Hypothalamus (tissue), 51 donors: ENCODE data around the gene RNF19B.
A peak's percentile ranks its signal among the peaks of the same experiment; 100 is the strongest.

ENCODE experiments used
- DNase-seq, 51 donors: peaks; one replicate each; lab custom pipeline; 2025; lab: John Stamatoyannopoulos, UW

The RNF19B gene

GRCh38 chr1:32971576-32971975 lies 7.0 kb upstream of the RNF19B start:
- DNase-seq: no peak

DNA sequence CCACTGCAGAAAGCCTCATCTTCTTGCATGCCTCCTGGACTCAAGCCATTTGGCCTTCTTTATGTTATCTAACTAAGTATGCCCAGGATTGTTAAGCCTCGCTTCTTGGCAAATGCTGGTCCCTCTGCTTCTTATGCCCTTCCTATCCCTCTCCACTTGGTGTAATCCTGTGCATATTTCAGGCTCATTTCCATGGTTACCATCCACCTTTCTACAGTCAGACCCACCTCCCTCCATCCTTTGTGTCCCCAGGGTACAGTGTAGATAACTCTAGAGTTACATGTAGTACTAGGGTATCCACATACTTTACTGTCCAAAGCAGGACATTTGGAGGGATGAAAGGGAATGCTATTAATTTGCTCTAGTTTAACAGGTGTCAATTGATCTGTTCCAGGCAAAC lies 6.5 kb upstream of the RNF19B start:
- DNase-seq: no peak

DNA sequence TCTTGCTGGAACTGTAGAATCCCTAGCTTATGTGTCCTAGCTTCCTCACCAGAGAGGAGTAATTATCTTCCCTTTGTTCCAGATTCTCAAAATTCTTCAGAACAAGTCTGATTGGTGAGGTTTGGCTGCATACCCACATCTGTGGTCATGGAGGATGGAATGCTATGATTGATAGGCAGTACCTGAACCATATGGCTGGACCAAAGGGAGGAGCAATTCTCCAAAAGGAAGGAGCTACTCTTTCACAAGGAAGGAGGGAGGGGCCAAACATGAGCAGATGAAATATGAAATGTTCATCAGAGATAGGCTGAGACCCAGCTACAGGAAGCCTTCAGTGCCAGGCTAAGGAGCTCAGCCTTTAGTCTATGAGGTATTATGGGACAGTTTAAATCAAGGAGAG lies 5.0 kb upstream of the RNF19B start:
- no peak for DNase-seq

GRCh38 chr1:32967888-32968568 lies 3.4 kb upstream of the RNF19B start:
- no peak for DNase-seq

DNA sequence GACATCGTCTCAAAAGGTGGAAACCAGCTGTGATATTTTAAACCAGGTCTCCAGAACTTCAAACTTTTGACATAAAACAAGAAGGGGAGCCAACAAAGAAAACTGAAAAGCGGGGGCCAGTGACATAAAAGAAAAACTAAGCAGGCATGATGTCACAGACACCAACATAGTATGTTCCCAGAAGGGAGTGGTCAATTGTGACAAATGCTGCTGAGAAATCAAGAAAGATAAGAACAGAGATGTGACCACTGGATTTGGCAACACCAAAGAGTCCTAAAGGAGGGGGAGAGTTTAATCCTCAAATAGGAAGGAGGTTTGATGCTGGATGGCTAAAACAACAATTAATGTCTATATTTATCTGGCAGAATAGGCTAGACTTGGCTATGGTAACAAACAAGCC lies 2.3 kb upstream of the RNF19B start:
- DNase-seq: no peak

DNA sequence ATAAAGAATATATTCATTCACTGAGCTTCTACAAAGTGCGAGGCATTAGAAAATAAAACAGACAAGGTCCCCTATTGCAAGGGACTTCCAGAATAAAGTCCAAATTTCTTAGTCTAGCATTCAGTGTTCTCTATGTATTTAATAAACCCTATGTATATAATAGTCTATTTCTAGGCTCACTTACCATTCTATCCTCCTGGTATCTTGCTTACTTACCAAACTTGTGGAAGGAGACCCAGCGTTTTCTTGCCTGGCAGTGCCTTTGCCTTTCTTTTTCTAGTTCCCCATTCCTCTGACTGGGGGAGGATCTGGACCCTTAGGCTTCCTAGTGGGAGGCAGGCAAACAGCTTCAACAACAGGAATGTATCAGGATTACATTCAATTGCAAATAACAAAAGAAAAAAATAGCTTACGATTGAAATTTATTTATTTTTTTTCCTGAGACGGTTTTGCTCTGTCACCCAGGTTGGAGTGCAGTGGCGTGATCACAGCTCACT lies 690 bp upstream of the RNF19B start:
- no peak for DNase-seq

- peak in 24 of 51 donors; percentile 11 to 70 (median 34) for DNase-seq
These were observed 706 bp downstream of the RNF19B start for GRCh38 chr1:32963746-32964460.

GRCh38 chr1:32962248-32962896 lies 2.2 kb downstream of the RNF19B start:
- no peak for DNase-seq

DNA sequence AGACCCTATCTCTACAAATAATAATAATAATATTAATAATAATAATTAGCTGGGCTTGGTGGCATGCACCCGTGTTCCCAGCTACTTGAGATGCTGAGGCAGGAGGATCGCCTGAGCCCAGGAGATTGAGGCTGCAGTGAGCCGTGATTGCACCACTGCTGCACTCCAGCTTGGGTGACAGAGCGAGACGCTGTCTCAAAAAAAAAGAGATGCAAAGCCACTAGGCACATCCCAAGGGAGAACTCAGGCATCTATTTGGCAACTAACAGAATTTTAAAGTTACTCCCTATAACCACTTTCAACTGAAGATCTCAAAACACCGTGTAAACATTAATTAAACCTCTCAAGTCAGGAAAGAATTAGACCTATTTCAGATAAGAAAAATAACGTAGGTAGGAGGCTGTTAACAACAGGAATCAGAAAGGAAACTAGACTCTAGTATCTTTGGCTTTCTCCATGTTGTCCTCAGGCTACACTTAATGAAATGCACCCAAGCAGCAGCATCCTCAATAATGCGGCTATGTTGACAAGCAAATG lies 3.7 kb downstream of the RNF19B start:
- DNase-seq: no peak

- no peak for DNase-seq
These were observed 4.3 kb downstream of the RNF19B start for GRCh38 chr1:32960342-32960741.

DNA sequence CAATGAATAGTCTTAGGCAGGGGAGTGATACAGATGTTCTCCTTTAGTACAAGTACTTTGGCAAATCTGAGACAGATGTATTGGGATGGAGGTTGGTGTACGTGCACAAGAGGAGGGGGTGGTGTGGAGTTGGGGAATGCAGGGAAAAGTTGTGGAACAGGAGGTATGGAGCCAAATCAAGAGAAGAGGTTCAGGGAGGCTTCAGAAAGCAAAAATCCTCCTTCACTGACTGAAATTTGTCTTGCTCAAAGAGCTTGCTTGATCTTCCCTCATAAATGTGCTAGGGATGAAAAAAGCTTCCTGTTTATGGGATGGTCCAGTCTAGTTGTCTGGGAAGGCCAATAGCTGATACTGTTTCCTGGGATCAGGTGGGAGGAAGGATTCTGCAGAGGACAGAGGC lies 5.8 kb downstream of the RNF19B start:
- no peak for DNase-seq

DNA sequence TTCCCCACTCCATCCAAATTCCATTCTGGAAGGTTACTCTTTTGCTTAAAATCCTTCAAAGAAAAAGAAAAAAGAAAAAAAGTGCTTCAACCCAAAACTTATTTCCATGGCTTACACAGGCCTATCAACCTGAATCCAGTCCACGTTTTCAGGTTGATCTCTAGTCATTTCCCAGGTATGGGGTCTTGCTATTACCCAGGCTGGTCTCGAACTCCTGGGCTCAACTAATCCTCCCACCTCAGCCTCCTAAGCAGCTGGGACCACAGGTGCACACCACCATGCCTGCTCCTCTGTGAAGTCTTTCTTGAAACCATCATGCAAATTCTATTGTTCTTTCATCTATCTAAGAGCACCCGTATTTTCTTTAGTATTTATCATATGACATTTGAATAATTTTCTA lies 7.6 kb downstream of the RNF19B start:
- no peak for DNase-seq

DNA sequence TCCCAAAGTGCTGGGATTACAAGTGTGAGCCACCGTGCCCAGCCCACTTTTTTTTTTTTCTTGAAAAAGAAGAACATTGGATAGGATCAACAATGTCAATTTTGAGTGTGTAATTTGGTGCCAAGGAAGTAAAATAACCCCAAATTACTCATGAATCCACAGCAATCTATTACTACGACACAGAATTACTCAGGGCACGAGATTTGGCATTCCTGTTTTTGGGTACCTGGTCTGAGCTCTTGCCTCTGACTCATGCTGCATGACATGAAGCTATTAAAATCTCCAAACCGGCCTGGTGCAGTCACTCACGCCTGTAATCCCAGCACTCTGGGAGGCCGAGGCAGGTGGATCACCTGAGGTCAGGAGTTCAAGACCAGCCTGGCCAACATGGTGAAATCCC lies 10.4 kb downstream of the RNF19B start:
- DNase-seq: no peak

- no peak for DNase-seq
These were observed 11.1 kb downstream of the RNF19B start for GRCh38 chr1:32953495-32953894.

GRCh38 chr1:32949519-32949918 lies 15.1 kb downstream of the RNF19B start:
- no peak for DNase-seq

DNA sequence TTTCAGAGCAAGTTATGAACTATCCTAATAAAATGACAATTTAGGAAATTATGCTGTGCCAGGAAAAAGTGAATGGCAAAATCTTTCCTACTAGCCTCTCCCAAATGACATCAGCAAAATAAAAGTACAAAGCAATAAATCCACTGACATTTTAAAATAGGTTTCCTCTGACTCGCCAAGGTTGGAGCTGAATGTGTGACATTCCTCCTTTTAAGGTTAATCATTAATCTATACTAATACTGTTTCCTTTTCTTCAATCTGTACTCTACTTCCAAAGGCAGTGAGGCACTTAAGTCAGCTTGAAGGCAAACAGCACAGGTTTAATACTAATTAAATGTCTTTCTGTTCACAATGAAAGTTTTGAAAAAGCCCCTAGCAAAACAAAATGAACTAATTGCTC lies 15.7 kb downstream of the RNF19B start:
- no peak for DNase-seq

- no peak for DNase-seq
These were observed 16.3 kb downstream of the RNF19B start for GRCh38 chr1:32948390-32948722.

DNA sequence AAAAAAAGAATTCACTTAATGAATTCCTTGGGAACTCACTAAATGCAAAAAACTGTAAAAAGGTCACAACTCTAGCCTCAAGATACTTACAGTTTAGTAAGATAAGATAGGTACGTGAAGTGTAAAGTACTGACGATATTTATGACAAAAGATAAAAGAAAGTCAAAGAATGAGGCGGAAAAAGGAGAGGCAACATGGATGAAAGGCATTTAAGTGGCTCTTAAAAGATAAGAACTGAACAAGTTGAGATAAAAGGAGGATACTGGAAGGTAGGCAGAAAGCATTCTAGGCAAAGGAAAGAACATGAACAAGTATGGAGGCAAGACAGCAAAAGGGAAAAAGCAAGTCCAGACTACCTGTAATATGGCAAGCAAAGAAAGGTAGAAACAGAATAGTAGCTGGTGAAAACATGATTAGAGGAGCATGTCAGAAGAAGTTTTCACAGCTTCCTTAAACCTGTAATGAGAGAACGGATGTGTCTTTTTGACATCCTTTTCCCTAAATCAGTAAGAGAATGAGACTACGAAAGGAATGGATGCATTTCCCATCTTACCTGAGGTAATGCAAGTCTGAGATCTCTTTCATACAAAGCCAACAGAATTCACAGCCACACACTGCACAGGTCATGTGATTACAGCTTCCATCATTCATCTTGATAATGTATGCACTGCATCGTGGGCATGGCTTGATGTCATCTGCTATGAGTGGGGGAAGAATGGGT lies 16.8 kb downstream of the RNF19B start:
- DNase-seq: no peak

DNA sequence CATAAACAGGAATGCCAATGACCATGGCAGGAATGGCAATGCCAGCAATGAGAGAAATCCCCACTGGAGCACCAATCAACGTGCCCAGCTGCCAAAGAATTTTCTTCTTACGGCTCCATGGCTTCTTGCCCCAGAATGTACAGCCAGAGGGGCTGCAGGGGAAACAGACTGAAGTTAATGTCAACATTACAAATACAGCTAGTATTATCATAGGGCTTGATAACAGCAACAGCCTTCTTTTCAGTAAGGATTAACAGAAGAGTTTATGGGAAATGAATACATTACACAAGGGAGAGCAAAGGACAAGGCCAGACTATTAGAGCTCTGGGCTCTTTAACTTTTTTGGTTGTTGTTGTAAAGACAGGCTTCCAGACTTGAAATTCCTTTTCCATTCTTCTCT lies 18.2 kb downstream of the RNF19B start:
- no peak for DNase-seq

DNA sequence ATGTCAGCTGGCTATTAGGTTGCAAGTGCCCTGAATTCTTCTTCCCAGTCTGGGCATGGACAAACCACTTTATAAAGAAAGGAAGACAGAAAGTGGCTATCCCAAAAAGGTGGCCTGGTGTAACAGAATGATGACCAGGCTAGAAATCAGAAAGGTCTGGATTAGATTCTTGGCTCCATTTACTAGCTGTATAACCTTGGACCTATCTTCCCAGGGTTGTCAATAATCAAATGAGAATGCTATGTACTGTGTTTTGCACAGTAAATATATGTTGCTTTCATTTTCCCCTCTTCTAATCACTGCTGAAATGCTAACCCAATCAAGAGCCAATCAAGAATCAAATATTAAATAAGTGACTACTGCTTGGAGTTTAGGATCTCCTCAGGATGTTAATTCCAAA lies 20.4 kb downstream of the RNF19B start:
- no peak for DNase-seq
